IPS-18a (cell line): Measurements from ENCODE around the gene CD247.

Source experiments
- H3K27ac ChIP-seq: one replicate; pipeline ENCODE4 v1.5.1; 2013; ENCODE audit warnings: low read length
- H3K27me3 ChIP-seq: one replicate; pipeline ENCODE4 v1.6.1; 2013; ENCODE audit warnings: mild to moderate bottlenecking, low read length; ENCODE audit not compliant: control insufficient read depth, insufficient read depth
- H3K36me3 ChIP-seq: one replicate; pipeline ENCODE4 v1.6.1; 2013; ENCODE audit warnings: low read depth, low read length; ENCODE audit not compliant: control insufficient read depth
- H3K4me1 ChIP-seq: one replicate; pipeline ENCODE4 v1.6.1; 2013; ENCODE audit warnings: low read depth, low read length; ENCODE audit not compliant: control insufficient read depth
- H3K4me3 ChIP-seq: one replicate; pipeline ENCODE4 v1.5.1; 2013; ENCODE audit warnings: low read length
- H3K9ac ChIP-seq: one replicate; pipeline ENCODE4 v1.6.1; 2013; ENCODE audit warnings: mild to moderate bottlenecking, low read length, moderate library complexity
- H3K9me3 ChIP-seq: one replicate; pipeline ENCODE4 v1.6.1; 2013; ENCODE audit warnings: low read depth, low read length; ENCODE audit not compliant: control insufficient read depth

CD247 gene

DNA sequence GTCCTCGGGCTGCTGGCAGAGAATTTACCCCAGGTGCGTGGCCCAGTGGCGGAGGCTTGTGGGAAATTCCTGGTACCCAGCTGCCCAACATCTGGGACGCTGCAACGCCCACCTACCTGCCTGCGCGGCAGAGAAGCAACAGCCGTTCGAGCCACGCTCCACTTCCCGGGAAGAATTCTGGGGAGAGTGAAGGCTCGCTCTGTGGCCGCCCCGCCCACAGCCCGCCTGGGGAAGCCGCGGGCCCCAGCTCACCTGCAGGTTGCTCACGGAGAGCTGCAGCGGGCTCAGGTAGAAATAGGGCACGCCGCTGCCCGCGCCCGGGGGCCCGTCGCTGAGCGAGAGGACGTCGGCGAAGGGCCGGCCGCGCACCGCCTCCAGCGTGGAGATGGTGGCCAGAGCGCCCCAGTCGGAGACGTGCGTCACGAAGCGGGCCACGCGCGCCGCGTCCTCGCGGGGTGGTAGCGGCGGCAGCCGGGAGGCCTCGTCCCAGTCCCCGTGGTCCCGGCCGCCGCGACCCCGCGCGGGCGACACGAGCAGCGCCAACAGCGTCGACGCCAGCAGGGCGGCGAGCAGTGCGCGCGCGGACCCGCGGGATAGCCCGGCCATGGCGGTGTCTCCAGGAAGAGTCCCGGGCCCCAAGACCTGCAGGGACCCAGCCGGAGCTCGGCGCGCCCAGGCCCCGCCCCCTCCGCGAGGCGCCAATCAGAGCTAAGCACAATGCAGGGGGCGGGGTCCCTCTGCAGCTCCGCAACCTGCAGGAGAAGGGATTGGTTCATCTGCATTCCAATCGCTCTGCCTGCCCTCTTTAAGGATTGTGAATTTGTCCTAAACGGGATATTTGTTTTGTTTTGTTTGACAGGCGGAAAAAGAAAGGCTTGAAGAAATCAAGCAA is 35.1 kb upstream of the CD247 start, which contains the start of gene CREG1:
TSS of gene CREG1 (minus strand) at position 627 of the 892 bp plus-strand sequence.
- Histone ChIP-seq H3K27me3 (peaks cover 9% of the 10 kb centered on the region), H3K4me1 (no peaks in the 10 kb centered on the region), H3K36me3 (no peaks in the 10 kb centered on the region), H3K4me3 (peak within 1 kb of the TSS; percentile 68), H3K27ac (no peak within 1 kb of the TSS), H3K9me3 (no peaks in the 10 kb centered on the region), H3K9ac (peak within 1 kb of the TSS; percentile 30)

DNA sequence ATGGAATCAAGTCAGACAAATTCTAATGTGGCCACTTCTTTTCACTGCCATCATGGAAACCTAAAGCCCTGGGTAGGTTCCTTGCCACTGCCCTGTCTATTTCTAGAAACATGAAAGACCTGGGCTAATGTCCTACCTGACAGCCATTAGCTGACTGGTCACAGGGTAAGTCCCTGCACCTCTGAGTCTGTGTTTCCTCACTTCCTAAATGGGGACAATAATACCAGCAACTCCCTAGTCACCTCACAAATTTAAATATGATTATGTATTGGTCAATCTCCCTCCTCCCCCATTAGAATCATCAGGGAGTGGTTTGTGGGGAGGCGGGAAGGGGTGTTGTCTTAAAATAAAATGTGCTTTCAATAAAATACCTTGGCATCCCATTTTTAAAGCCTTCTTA is 33.0 kb upstream of the CD247 start:
- H3K4me3 ChIP-seq = no peak overlapping the region
- H3K27me3 ChIP-seq = peaks cover 9% of the 10 kb centered on the region
- no peak overlapping the region for H3K9ac ChIP-seq
- no peaks in the 10 kb centered on the region for H3K36me3 ChIP-seq
- H3K4me1 ChIP-seq = no peaks in the 10 kb centered on the region
- no peaks in the 10 kb centered on the region for H3K9me3 ChIP-seq
- no peak overlapping the region for H3K27ac ChIP-seq

GRCh38 chr1:167548059-167548932 is 30.0 kb upstream of the CD247 start:
- H3K27ac ChIP-seq = no peak overlapping the region
- no peak overlapping the region for H3K4me3 ChIP-seq
- no peak overlapping the region for H3K9ac ChIP-seq
- H3K36me3 ChIP-seq = no peaks in the 10 kb centered on the region
- H3K4me1 ChIP-seq = no peaks in the 10 kb centered on the region
- H3K27me3 ChIP-seq = peaks cover 9% of the 10 kb centered on the region
- H3K9me3 ChIP-seq = no peaks in the 10 kb centered on the region

- no peaks in the 10 kb centered on the region for H3K4me1 ChIP-seq
- H3K4me3 ChIP-seq = no peak overlapping the region
- H3K27ac ChIP-seq = no peak overlapping the region
- no peaks in the 10 kb centered on the region for H3K36me3 ChIP-seq
- H3K27me3 ChIP-seq = no peaks in the 10 kb centered on the region
- no peaks in the 10 kb centered on the region for H3K9me3 ChIP-seq
- H3K9ac ChIP-seq = no peak overlapping the region
Observed at GRCh38 chr1:167546935-167547334, 28.6 kb upstream of the CD247 start.

DNA sequence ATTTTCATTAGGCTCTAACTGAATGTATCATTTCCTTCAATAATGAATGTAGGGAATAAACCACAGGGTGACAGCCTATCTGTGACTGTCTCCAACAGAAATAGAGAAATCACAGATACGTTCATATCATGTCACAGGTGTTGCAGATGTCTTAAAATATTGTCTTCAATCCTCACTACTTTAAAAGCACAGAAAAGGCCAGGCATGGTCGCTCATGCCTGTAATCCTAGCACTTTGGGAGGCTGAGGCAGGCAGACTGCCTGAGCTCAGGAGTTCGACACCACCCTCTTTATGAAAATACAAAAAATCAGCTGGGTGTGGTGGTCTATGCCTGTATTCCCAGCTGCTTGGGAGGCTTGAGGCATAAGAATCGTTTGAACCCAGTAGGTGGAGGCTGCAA is 27.0 kb upstream of the CD247 start:
- no peak overlapping the region for H3K4me3 ChIP-seq

GRCh38 chr1:167544447-167545093 is 26.2 kb upstream of the CD247 start:
- Histone ChIP-seq H3K9ac (no peak overlapping the region), H3K4me1 (no peaks in the 10 kb centered on the region), H3K4me3 (no peak overlapping the region), H3K27ac (no peak overlapping the region), H3K9me3 (no peaks in the 10 kb centered on the region), H3K36me3 (no peaks in the 10 kb centered on the region), H3K27me3 (no peaks in the 10 kb centered on the region)

More for the DNA sequence above, 27.0 kb upstream of the CD247 start:
- Histone ChIP-seq H3K9me3 (no peaks in the 10 kb centered on the region), H3K27me3 (no peaks in the 10 kb centered on the region), H3K27ac (no peak overlapping the region), H3K4me1 (no peaks in the 10 kb centered on the region), H3K9ac (no peak overlapping the region), H3K36me3 (no peaks in the 10 kb centered on the region)

- no peak overlapping the region for H3K27ac ChIP-seq
- H3K9me3 ChIP-seq = no peaks in the 10 kb centered on the region
- H3K27me3 ChIP-seq = no peaks in the 10 kb centered on the region
- H3K9ac ChIP-seq = no peak overlapping the region
- no peaks in the 10 kb centered on the region for H3K4me1 ChIP-seq
- no peaks in the 10 kb centered on the region for H3K36me3 ChIP-seq
- no peak overlapping the region for H3K4me3 ChIP-seq
Observed at GRCh38 chr1:167543199-167543990, 25.1 kb upstream of the CD247 start.

DNA sequence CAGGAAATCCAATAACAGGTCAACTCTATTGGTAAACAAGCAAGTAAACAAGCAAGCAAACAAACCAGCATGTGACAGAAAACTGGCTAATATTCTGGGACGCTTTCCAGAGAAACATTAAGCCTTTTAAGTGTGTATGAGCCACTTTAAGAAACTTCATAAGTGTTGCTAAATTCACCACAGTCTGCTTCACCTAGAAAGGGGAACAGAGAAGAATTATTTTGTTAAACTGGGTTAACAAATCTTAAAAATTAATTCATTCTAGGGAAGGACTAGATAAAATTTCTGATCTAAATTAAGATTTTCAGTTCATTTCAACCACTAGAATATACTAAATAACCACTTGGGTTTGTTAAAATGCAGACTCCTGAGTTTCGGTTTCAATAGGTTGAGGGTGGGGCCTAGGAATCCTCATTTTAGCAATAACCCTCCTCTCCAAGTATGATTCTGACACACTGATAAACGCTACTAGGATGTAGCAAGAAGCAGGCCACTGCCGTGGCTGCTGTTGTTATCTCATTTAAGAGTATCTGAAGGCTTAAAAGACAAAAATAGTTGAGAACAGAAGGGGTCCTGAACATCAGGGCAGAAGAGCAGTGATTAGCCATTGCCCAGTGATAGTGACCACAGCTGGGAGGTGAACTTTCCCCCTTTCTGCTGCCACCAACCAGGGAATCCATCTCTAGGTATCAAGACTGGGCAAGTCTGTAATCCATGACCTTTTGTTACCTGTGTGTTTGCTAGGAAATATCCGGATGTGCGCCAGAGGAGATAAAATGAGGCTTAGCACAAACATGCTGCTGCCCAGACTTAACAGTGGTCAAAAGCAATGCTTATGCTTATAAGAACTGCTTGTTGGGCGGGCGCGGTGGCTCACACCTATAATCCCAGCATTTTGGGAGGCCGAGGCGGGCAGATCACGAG is 24.0 kb upstream of the CD247 start:
- no peaks in the 10 kb centered on the region for H3K4me1 ChIP-seq
- no peak overlapping the region for H3K4me3 ChIP-seq
- no peaks in the 10 kb centered on the region for H3K9me3 ChIP-seq
- no peak overlapping the region for H3K27ac ChIP-seq
- H3K9ac ChIP-seq = no peak overlapping the region
- no peaks in the 10 kb centered on the region for H3K36me3 ChIP-seq
- H3K27me3 ChIP-seq = no peaks in the 10 kb centered on the region

DNA sequence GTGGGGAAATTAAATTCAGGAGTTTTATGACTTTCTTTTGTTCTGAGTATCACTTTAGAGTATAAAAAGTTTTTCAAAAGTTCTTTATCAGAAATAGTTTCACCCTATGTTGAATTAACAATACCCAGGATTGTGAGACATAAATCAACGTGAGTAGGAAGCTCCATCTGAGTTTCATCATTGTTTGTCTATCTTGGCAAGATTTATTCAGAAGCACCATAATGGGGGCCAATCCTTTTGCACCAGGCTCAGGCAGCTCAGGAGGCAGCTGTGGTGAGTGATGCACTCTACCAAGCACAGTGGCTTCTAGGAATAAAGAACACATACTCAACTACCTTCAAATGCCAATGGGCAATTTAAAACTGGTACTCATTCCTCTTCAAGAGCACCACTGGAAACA is 23.3 kb upstream of the CD247 start:
- no peaks in the 10 kb centered on the region for H3K9me3 ChIP-seq
- no peak overlapping the region for H3K9ac ChIP-seq
- H3K27ac ChIP-seq = no peak overlapping the region
- no peaks in the 10 kb centered on the region for H3K27me3 ChIP-seq
- H3K36me3 ChIP-seq = no peaks in the 10 kb centered on the region
- H3K4me3 ChIP-seq = no peak overlapping the region
- no peaks in the 10 kb centered on the region for H3K4me1 ChIP-seq

DNA sequence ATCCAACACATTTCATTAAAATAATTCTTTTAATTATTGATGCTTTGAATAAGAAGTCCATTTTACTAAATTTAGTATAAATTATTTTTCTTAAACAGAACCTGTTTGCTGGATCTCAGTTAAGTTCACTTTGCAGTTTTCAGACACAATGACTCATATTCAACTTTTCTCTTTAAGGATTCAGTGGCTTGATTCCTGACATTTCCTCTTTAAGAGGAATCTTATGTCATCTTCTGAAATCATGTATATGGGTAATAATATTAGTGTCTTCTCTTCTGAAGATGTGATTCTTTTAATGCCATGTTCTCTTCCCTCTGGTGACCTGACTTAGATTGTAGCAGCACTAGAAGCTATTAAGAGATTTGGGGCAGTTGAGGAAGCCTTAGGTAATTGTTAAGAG is 22.7 kb upstream of the CD247 start:
- H3K27ac ChIP-seq = no peak overlapping the region
- no peaks in the 10 kb centered on the region for H3K4me1 ChIP-seq
- H3K4me3 ChIP-seq = no peak overlapping the region
- no peaks in the 10 kb centered on the region for H3K36me3 ChIP-seq
- no peaks in the 10 kb centered on the region for H3K27me3 ChIP-seq
- H3K9ac ChIP-seq = no peak overlapping the region
- H3K9me3 ChIP-seq = no peaks in the 10 kb centered on the region
